Measurements from ENCODE around the gene RGL4. TPM values are rescaled to one million over a fixed set of nuclear protein-coding genes. Genes with fewer than 3 reads are reported as not detected.

The RGL4 gene
- total RNA-seq, 1 donor from 2014 or later, result 0.42 TPM

DNA sequence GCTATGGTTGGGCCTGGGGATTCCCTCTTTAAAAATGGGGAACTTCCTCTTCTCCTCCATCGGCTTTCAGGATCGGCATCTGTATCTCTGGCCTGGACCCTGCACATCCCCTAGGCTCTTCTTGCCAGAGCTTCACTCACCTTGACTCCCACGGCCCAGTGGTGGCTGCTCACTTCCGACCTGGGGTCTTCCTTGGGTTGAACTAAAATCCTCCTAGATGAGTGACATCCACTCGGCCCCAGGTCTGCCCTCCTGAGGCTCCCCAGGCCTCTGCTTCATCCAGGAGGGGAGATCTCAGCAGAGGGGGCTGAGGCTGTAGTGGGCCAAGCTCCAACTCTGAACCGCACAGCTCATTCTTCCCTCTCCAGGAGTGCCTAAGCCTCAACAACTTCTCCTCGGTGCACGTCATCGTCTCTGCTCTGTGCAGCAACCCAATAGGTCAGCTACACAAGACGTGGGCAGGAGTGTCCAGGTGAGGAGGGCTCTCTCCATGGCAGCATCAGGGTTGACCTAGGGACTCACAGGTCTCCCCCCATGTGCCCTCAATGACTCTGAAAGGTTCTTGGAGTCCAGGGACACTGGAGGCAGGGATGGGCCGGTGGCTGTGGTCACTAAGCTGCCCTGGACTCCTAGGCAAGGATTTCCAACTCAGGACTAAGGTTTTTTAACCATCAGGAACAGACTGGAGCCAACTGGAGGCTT, 3.3 kb downstream of the RGL4 start:
- no peak for DNase-seq
- ChIA-PET POLR2A (interaction anchor here (0.6 kb wide), 1 partner anchor 196 kb away, joined by 3 read pairs; no protein-coding TSS in a partner anchor), CTCF (interaction anchor here (1.3 kb wide), 1 partner anchor 158 kb away, joined by 3 read pairs; no protein-coding TSS in a partner anchor)
- peaks cover 28% of the 10 kb centered on the region for H3K4me1 Mint-ChIP-seq
- peaks cover 48% of the 10 kb centered on the region for H3K36me3 Mint-ChIP-seq (ENCODE audit: low read depth)
- H3K27ac Mint-ChIP-seq, result peak overlapping the region; percentile 41
- no peak overlapping the region for H3K4me3 Mint-ChIP-seq
- intact Hi-C loops (cut with micrococcal nuclease), result no loop called here
- H3K27me3 Mint-ChIP-seq, result no peaks in the 10 kb centered on the region
- ATAC-seq (ENCODE audit: low read depth), result no peak
- no peaks in the 10 kb centered on the region for H3K9me3 Mint-ChIP-seq
- TF ChIP-seq CTCF (IDR thresholded peaks at IDR 0.05), result no peak

- no peak for TF ChIP-seq CTCF (IDR thresholded peaks at IDR 0.05)
- ChIA-PET POLR2A (interaction anchor here (1.2 kb wide), 1 partner anchor 54 kb away, joined by 8 read pairs; no protein-coding TSS in a partner anchor), CTCF (interaction anchor here (3.0 kb wide), 1 partner anchor 155 kb away, joined by 10 read pairs; no protein-coding TSS in a partner anchor)
- ATAC-seq (ENCODE audit: low read depth) (no peak), DNase-seq (no peak)
- H3K4me1 Mint-ChIP-seq, result peaks cover 28% of the 10 kb centered on the region
- H3K9me3 Mint-ChIP-seq, result no peaks in the 10 kb centered on the region
- peak overlapping the region; percentile 37 for H3K27ac Mint-ChIP-seq
- H3K27me3 Mint-ChIP-seq, result no peaks in the 10 kb centered on the region
- H3K36me3 Mint-ChIP-seq (ENCODE audit: low read depth), result peaks cover 54% of the 10 kb centered on the region
- no peak overlapping the region for H3K4me3 Mint-ChIP-seq
- intact Hi-C loops (cut with micrococcal nuclease), result no loop called here
These were observed 4.3 kb downstream of the RGL4 start for GRCh38 chr22:23695141-23695540.

GRCh38 chr22:23695571-23696325, 4.9 kb downstream of the RGL4 start:
- Mint-ChIP-seq H3K27ac (peak overlapping the region; percentile 95), H3K4me1 (peaks cover 28% of the 10 kb centered on the region), H3K27me3 (no peaks in the 10 kb centered on the region), H3K9me3 (no peaks in the 10 kb centered on the region), H3K4me3 (peak overlapping the region; percentile 75), H3K36me3 (ENCODE audit: low read depth) (peaks cover 54% of the 10 kb centered on the region)
- intact Hi-C loops (cut with micrococcal nuclease), result loop anchor here (1.0 to 2.0 kb wide), 4 partner anchors 22 to 143 kb away; partner anchors contain the start of genes DERL3 and ZNF70
- POLR2A ChIA-PET, result interaction anchor here (0.6 to 1.7 kb wide), 5 partner anchors 21 to 1823 kb away, joined by 3 to 19 read pairs (median 4); partner anchors contain the start of genes GUCD1, VPREB3 and ZNF70
- no peak for DNase-seq
- ATAC-seq (ENCODE audit: low read depth), result no peak
- TF ChIP-seq CTCF (IDR thresholded peaks at IDR 0.05), result no peak
- CTCF ChIA-PET, result interaction anchor here (1.8 to 3.0 kb wide), 2 partner anchors 76 to 154 kb away, joined by 4 to 10 read pairs; no protein-coding TSS in a partner anchor

GRCh38 chr22:23696326-23696851, 5.6 kb downstream of the RGL4 start:
- no peaks in the 10 kb centered on the region for H3K9me3 Mint-ChIP-seq
- peaks cover 27% of the 10 kb centered on the region for H3K4me1 Mint-ChIP-seq
- DNase-seq (peak; percentile 52), ATAC-seq (ENCODE audit: low read depth) (peak; percentile 99)
- TF ChIP-seq CTCF (IDR thresholded peaks at IDR 0.05), result no peak
- ChIA-PET POLR2A (interaction anchor here (0.6 to 1.7 kb wide), 5 partner anchors 21 to 1823 kb away, joined by 3 to 19 read pairs (median 4); partner anchors contain the start of genes GUCD1, MIF, VPREB3 and ZNF70), CTCF (interaction anchor here (1.8 to 3.0 kb wide), 2 partner anchors 75 to 154 kb away, joined by 4 to 10 read pairs; no protein-coding TSS in a partner anchor)
- no peaks in the 10 kb centered on the region for H3K27me3 Mint-ChIP-seq
- intact Hi-C loops (cut with micrococcal nuclease), result loop anchor here (1.0 to 2.0 kb wide), 4 partner anchors 21 to 142 kb away; partner anchors contain the start of genes DERL3 and ZNF70
- H3K36me3 Mint-ChIP-seq (ENCODE audit: low read depth), result peaks cover 54% of the 10 kb centered on the region
- H3K4me3 Mint-ChIP-seq, result peak overlapping the region; percentile 75
- peak overlapping the region; percentile 95 for H3K27ac Mint-ChIP-seq
